Endothelial cell (in vitro differentiated cells): ENCODE measurements around the gene AUTS2. TPM values are rescaled to one million over a fixed set of nuclear protein-coding genes. Genes with fewer than 3 reads are reported as not detected.

Source experiments
- DNase-seq: peaks from one replicate; pipeline ENCODE4 v3.0.0; 2021; ENCODE audit warnings: low spot score
- H3K27ac Mint-ChIP-seq: one replicate; pipeline ENCODE4 v1.8.0; 2021; ENCODE audit warnings: mixed read lengths, inconsistent platforms; ENCODE audit not compliant: unreplicated experiment
- H3K27me3 Mint-ChIP-seq: one replicate; pipeline ENCODE4 v1.8.0; 2021; ENCODE audit warnings: mild to moderate bottlenecking, moderate library complexity, mixed read lengths, inconsistent platforms; ENCODE audit not compliant: unreplicated experiment
- H3K36me3 Mint-ChIP-seq: one replicate; pipeline ENCODE4 v1.8.0; 2021; ENCODE audit warnings: mild to moderate bottlenecking, low read depth, mixed read lengths, inconsistent platforms; ENCODE audit not compliant: unreplicated experiment
- H3K4me1 Mint-ChIP-seq: one replicate; pipeline ENCODE4 v1.8.0; 2021; ENCODE audit warnings: mild to moderate bottlenecking, mixed read lengths, inconsistent platforms; ENCODE audit not compliant: unreplicated experiment
- H3K4me3 Mint-ChIP-seq: one replicate; pipeline ENCODE4 v1.8.0; 2021; ENCODE audit warnings: mild to moderate bottlenecking, mixed read lengths, inconsistent platforms; ENCODE audit not compliant: unreplicated experiment
- H3K9me3 Mint-ChIP-seq: one replicate; pipeline ENCODE4 v1.8.0; 2021; ENCODE audit warnings: mixed read lengths, inconsistent platforms; ENCODE audit not compliant: unreplicated experiment
- total RNA-seq: library from RNA; stranded (reverse); fragmentation: NEBNext Ultra II Directional; extraction: Animal tissue kit (Norgen Biotek cat#: 25700); gene quantifications from one replicate; pipeline ENCODE4 v1.2.1, GENCODE V29; 2021; ENCODE audit not compliant: unreplicated experiment
- TF ChIP-seq, protein P1 (sequence below): fragments of 200-600 bp; sonication (generic); IDR thresholded peaks from one replicate; pipeline ENCODE4 v1.5.0; 2021; ENCODE audit warnings: antibody characterized with exemption; ENCODE audit not compliant: unreplicated experiment

The AUTS2 gene
- total RNA-seq, 1 donor from 2014 or later, result 103 TPM

DNA sequence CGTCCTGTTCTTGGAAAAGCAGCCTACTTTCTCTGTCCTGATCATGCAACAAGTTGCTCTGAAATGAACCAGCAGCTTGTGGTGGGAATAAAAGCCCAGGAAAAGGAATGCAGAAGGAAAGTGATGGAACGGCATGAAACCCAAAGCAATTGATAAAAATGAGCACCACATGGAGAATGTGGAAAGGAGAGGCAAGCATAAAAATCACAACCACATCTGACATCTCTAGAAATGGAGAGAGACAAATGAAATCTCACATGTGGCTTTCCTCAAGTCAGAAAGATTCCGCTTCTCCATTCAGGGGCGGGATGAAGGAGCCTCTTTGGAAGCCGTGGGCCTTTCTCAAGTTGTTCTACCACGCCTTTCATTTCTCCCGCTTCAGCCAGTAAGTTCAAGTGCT, 902.0 kb downstream of the AUTS2 start:
- peaks cover 8% of the 10 kb centered on the region for H3K4me1 Mint-ChIP-seq
- H3K9me3 Mint-ChIP-seq, result no peaks in the 10 kb centered on the region
- peaks cover 3% of the 10 kb centered on the region for H3K27me3 Mint-ChIP-seq
- no peaks in the 10 kb centered on the region for H3K36me3 Mint-ChIP-seq
- TF ChIP-seq, protein P1, sequence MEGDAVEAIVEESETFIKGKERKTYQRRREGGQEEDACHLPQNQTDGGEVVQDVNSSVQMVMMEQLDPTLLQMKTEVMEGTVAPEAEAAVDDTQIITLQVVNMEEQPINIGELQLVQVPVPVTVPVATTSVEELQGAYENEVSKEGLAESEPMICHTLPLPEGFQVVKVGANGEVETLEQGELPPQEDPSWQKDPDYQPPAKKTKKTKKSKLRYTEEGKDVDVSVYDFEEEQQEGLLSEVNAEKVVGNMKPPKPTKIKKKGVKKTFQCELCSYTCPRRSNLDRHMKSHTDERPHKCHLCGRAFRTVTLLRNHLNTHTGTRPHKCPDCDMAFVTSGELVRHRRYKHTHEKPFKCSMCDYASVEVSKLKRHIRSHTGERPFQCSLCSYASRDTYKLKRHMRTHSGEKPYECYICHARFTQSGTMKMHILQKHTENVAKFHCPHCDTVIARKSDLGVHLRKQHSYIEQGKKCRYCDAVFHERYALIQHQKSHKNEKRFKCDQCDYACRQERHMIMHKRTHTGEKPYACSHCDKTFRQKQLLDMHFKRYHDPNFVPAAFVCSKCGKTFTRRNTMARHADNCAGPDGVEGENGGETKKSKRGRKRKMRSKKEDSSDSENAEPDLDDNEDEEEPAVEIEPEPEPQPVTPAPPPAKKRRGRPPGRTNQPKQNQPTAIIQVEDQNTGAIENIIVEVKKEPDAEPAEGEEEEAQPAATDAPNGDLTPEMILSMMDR, result no peak
- H3K27ac Mint-ChIP-seq, result no peak overlapping the region
- DNase-seq, result no peak
- H3K4me3 Mint-ChIP-seq, result no peak overlapping the region

GRCh38 chr7:70502117-70502863, 904.0 kb downstream of the AUTS2 start:
- Mint-ChIP-seq H3K9me3 (no peaks in the 10 kb centered on the region), H3K4me1 (peaks cover 8% of the 10 kb centered on the region), H3K36me3 (no peaks in the 10 kb centered on the region), H3K27ac (no peak overlapping the region), H3K27me3 (peaks cover 3% of the 10 kb centered on the region), H3K4me3 (no peak overlapping the region)
- TF ChIP-seq, protein P1, result no peak
- no peak for DNase-seq

GRCh38 chr7:70504254-70504653, 906.0 kb downstream of the AUTS2 start:
- Mint-ChIP-seq H3K4me1 (peaks cover 8% of the 10 kb centered on the region), H3K9me3 (no peaks in the 10 kb centered on the region), H3K36me3 (no peaks in the 10 kb centered on the region), H3K4me3 (no peak overlapping the region), H3K27ac (no peak overlapping the region), H3K27me3 (peaks cover 3% of the 10 kb centered on the region)
- TF ChIP-seq, protein P1, result no peak
- DNase-seq, result no peak

GRCh38 chr7:70505468-70505867, 907.2 kb downstream of the AUTS2 start:
- DNase-seq, result no peak
- peaks cover 3% of the 10 kb centered on the region for H3K27me3 Mint-ChIP-seq
- no peak overlapping the region for H3K27ac Mint-ChIP-seq
- H3K4me3 Mint-ChIP-seq, result no peak overlapping the region
- H3K4me1 Mint-ChIP-seq, result peaks cover 8% of the 10 kb centered on the region
- no peaks in the 10 kb centered on the region for H3K36me3 Mint-ChIP-seq
- TF ChIP-seq, protein P1, result no peak
- no peaks in the 10 kb centered on the region for H3K9me3 Mint-ChIP-seq

GRCh38 chr7:70505886-70506285, 907.6 kb downstream of the AUTS2 start:
- Mint-ChIP-seq H3K9me3 (no peaks in the 10 kb centered on the region), H3K4me1 (peaks cover 8% of the 10 kb centered on the region), H3K27me3 (peaks cover 3% of the 10 kb centered on the region), H3K36me3 (no peaks in the 10 kb centered on the region), H3K27ac (no peak overlapping the region), H3K4me3 (no peak overlapping the region)
- DNase-seq, result no peak
- TF ChIP-seq, protein P1, result no peak
